Measurements from ENCODE around the gene ENO1. TPM values are rescaled to one million over a fixed set of nuclear protein-coding genes. Genes with fewer than 3 reads are reported as not detected.

ENO1 gene
- total RNA-seq, 2 experiments from 2014 or later, result 3,150 to 3,216 TPM

Small RNA genes within 50 kb of the gene (microRNA-seq; reads per million reads assigned to microRNA genes)
- gene MIR6728, result not detected

Other genes with a start within 250 kb of the ENO1 start
- gene RERE, start 61.0 kb downstream of the ENO1 start, total RNA-seq, result 10 to 100 TPM; 37.4 to 44.7 TPM
- 1 to 10 TPM; 6.3 to 6.4 TPM for gene CA6, start 67.2 kb upstream of the ENO1 start, total RNA-seq
- under 1 TPM; 0.16 to 0.18 TPM for gene SLC2A7, start 147.7 kb upstream of the ENO1 start, total RNA-seq
- gene SLC2A5, start 190.9 kb upstream of the ENO1 start, total RNA-seq, result not detected

Measured in activated CD8-positive, alpha-beta T cell treated with anti-CD3 and anti-CD28 coated beads, Interleukin-2, amount 10 ng/mL, durations not matched to agents 7 days and 5 days (primary cell).